RWPE2 (cell line): ENCODE data around the gene EVC.
"Not testable (repeated sequence)": the region's sequence is repeated elsewhere in the genome, so short reads cannot be mapped to it uniquely, and the experiment has no call there.

ENCODE experiments used
- ATAC-seq: fragments of 200-7000 bp; cut with Tn5 transposase; 3 replicates; pipeline ENCODE4 v1.9.1; 2021; ENCODE audit warnings: low read depth
- DNase-seq: peaks from one replicate; pipeline ENCODE4 v3.0.0-alpha.2; 2020; ENCODE audit warnings: low spot score
- H3K27ac ChIP-seq: fragments of 450-650 bp; 2 replicates; pipeline ENCODE4 v1.5.1; 2017; ENCODE audit warnings: mild to moderate bottlenecking; ENCODE audit not compliant: poor library complexity, severe bottlenecking
- H3K27me3 ChIP-seq: fragments of 250-450 bp; sonication (Bioruptor Pico); 2 replicates; pipeline ENCODE4 v1.5.1; 2021; ENCODE audit warnings: mild to moderate bottlenecking, moderate library complexity; ENCODE audit not compliant: insufficient read depth, poor library complexity, severe bottlenecking
- H3K36me3 ChIP-seq: fragments of 250-450 bp; sonication (Bioruptor Pico); 2 replicates; pipeline ENCODE4 v1.5.1; 2020; ENCODE audit warnings: low read depth, mild to moderate bottlenecking, moderate library complexity
- H3K4me1 ChIP-seq: fragments of 250-450 bp; sonication (Bioruptor Pico); 2 replicates; pipeline ENCODE4 v1.5.1; 2021; ENCODE audit warnings: mild to moderate bottlenecking, moderate library complexity; ENCODE audit not compliant: insufficient read depth, poor library complexity, severe bottlenecking
- H3K4me3 ChIP-seq: fragments of 250-450 bp; sonication (Bioruptor Pico); 2 replicates; pipeline ENCODE4 v1.5.1; 2021; ENCODE audit warnings: mild to moderate bottlenecking, moderate library complexity; ENCODE audit not compliant: severe bottlenecking
- H3K9me3 ChIP-seq: fragments of 250-450 bp; sonication (Bioruptor Pico); 2 replicates; pipeline ENCODE4 v1.5.1; 2021; ENCODE audit warnings: mild to moderate bottlenecking, moderate library complexity; ENCODE audit not compliant: severe bottlenecking
- CTCF ChIP-seq: fragments of 450-650 bp; IDR thresholded peaks from one replicate; pipeline ENCODE4 v1.5.1; 2017; ENCODE audit warnings: mild to moderate bottlenecking, moderate library complexity; ENCODE audit not compliant: poor library complexity, severe bottlenecking

EVC gene

DNA sequence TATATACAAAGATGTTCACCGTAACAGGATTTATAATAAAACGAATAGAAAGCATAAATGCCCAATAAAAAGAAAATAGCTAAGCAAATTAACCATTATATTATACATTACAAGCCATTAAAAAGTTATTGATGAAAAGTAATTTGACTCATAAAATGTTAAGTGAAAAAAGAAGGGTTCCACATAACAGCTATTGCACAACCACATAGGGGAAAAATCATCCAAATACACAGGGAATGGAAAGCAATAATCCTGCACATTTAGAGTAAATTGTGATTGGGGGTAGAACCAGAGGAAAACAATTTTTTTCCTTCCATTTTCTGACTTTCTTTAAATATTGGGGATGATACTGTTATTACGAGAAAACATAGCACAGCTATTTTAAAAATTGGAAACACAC lies 143.9 kb downstream of the EVC start:
- Histone ChIP-seq H3K27me3 (peaks cover 14% of the 10 kb centered on the region), H3K36me3 (no peaks in the 10 kb centered on the region), H3K4me3 (no peak overlapping the region), H3K9me3 (no peaks in the 10 kb centered on the region), H3K4me1 (no peaks in the 10 kb centered on the region), H3K27ac (no peak overlapping the region)
- ATAC-seq: no peak
- DNase-seq: no peak
- TF ChIP-seq CTCF: no peak

DNA sequence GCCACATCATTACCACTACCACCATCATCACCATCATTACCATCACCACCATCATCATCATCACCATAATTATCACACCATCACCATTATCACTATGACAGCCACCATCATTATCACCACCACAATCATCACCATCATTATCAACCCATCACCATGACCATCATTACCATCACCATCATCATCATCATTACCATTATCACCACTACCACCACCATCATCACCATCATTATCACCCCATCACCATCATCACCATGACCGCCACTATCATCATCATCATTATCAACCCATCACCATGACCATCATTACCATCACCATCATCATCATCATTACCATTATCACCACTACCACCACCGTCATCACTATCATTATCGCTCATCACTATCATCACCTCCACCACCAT lies 145.4 kb downstream of the EVC start:
- DNase-seq, H3K27me3 ChIP-seq, ATAC-seq, H3K36me3 ChIP-seq, H3K4me3 ChIP-seq, H3K27ac ChIP-seq, H3K9me3 ChIP-seq, H3K4me1 ChIP-seq: not testable (repeated sequence)

- no peaks in the 10 kb centered on the region for H3K9me3 ChIP-seq
- no peak overlapping the region for H3K4me3 ChIP-seq
- H3K36me3 ChIP-seq: no peaks in the 10 kb centered on the region
- ATAC-seq: no peak
- DNase-seq: no peak
- H3K4me1 ChIP-seq: no peaks in the 10 kb centered on the region
- H3K27ac ChIP-seq: no peak overlapping the region
- TF ChIP-seq CTCF: no peak
- H3K27me3 ChIP-seq: peaks cover 4% of the 10 kb centered on the region
Observed at GRCh38 chr4:5857199-5857598, 146.2 kb downstream of the EVC start.

GRCh38 chr4:5858020-5858769 lies 147.2 kb downstream of the EVC start:
- no peak for TF ChIP-seq CTCF
- Histone ChIP-seq H3K36me3 (no peaks in the 10 kb centered on the region), H3K27me3 (peaks cover 4% of the 10 kb centered on the region), H3K4me3 (no peak overlapping the region), H3K9me3 (no peaks in the 10 kb centered on the region), H3K27ac (no peak overlapping the region), H3K4me1 (peaks cover under 1% of the 10 kb centered on the region)
- DNase-seq (no peak), ATAC-seq (no peak)

GRCh38 chr4:5863461-5864113 lies 152.6 kb downstream of the EVC start:
- Histone ChIP-seq H3K4me1 (peaks cover 6% of the 10 kb centered on the region), H3K27ac (no peak overlapping the region), H3K4me3 (no peak overlapping the region), H3K36me3 (no peaks in the 10 kb centered on the region), H3K27me3 (peaks cover 13% of the 10 kb centered on the region), H3K9me3 (no peaks in the 10 kb centered on the region)
- ATAC-seq (peak; percentile 95), DNase-seq (no peak)
- no peak for TF ChIP-seq CTCF
